ENCODE measurements around the gene GGCX.
"Not testable (repeated sequence)": the region's sequence is repeated elsewhere in the genome, so short reads cannot be mapped to it uniquely, and the experiment has no call there.

Gene GGCX

DNA sequence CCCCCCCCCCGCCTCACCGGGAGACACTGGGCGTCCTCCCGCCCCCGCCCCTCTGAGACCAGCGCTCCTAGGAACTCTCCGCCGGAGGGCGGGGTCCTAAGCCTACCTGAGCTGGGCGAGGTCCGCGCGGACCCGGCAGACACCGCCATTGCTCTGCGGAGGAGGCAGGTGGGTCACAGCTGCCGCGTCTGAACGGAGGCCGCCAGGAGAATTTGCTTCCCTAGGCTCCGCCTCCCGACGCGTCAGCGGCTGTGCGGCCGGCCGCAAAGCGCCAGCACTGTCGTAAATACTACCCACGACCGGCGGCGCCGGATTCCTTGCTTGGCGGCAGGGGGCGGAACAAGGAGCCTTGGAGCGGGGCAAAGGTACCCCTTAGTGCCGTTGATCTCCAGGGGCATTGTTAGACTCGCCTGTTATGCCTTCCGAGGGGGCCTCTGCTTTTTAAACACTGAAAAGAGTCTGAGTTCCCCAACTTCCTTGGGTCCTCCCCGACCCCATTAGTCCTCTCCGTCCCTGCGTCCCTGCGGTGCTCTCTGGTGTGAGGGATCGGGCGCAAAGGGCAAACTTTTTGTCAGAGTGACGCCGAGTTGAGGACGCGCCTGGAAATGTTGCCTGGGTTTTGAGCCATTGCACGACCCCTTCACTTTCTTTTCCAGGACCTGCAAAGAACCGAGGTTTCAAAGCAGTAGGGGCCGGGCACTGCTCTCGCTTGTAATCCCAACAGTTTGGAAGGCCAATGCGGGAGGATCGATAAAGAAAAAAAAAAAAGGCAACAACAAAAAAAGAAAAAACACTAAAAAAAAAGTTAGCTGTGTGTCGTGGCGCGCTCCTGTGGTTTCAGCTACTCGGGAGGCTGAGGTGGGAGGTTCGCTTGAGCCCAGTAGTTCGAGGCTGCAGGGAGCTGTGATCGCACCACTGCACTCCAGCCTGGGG lies at the start of gene GGCX:
Gene GGCX (minus strand): TSS at position 214 of the 933 bp plus-strand sequence. CDS start 65 bp downstream, at position 149.
- peak; percentile 97 for DNase-seq

DNA sequence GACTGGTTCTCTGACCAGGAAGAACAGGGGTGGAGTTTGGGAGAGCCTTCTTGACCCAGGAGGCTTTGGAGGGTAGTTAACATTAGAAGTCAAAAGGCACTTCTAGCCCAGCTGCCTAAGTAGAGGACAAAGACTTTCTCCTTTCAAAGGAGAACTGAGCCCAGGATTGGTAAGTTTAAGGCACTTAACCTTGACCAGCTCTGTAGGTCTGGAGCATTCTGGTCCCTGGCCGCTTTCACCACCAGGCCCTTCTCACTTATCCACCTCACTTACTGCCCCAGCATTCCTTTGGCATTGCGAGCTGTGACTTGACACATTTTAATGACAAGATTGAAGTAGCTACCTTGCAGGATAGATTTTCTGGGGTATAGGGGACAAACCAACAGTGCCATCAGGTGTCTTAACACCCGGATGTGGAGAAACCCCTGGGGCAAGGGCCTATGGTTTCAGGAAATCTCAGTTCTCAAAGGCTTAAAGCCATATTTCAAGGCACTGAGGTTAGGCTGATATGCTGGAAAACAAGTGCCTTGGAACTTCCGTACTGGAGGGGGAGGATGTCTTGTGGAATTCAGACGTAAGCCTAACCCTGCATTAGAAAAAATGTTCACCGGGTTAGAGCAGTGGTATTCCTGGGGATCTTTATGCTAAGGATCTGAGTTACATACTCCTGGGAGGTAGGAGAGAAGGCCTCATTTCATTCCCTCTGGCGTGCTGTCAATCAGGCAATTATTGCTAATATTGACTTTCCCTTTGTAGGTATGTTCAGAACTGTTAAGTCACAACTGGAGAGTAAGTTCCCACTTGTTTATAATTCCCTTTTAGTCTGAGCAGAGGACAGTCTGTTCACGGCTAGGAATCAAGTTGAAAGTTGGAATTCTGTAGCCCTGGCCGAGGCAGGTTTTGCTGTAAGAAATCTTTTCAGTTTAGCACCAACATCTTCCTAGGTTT lies 46.2 kb upstream of the GGCX start:
- DNase-seq, result no peak

- DNase-seq, result no peak
These were observed 44.8 kb upstream of the GGCX start for GRCh38 chr2:85606116-85606455.

DNA sequence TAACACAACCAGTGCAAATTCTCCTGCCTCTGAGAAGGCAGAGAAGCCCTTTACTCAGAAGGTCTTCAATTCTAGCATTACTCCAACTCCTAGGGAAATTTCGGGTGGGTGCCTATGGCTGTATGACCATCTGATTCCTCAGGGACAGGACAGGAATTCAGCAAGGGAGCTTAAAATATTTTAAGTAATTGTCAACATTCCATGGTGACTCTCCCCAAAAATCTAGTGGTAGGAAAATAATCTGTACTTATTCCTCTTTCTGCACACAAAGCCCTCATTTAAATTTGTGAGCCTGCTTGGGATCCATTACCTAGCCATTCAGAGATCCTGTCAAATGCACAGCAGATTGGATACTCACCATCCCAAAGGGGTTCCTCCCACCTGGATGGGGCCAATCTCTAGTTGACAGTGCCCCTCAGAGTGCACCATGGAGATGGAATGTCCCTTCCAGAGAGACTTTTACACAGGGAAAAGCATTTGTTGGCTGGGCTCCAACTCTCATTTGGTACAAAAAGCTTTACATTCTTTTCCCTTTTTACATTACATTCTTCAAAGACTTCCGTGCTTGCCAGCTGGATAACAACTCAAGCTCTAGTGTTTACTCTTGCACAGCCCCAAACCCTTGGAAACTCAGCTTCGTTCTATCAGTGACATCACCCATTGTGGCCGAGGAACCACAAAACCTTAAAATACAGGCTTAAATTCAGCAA lies 44.3 kb upstream of the GGCX start:
- DNase-seq, result no peak

DNA sequence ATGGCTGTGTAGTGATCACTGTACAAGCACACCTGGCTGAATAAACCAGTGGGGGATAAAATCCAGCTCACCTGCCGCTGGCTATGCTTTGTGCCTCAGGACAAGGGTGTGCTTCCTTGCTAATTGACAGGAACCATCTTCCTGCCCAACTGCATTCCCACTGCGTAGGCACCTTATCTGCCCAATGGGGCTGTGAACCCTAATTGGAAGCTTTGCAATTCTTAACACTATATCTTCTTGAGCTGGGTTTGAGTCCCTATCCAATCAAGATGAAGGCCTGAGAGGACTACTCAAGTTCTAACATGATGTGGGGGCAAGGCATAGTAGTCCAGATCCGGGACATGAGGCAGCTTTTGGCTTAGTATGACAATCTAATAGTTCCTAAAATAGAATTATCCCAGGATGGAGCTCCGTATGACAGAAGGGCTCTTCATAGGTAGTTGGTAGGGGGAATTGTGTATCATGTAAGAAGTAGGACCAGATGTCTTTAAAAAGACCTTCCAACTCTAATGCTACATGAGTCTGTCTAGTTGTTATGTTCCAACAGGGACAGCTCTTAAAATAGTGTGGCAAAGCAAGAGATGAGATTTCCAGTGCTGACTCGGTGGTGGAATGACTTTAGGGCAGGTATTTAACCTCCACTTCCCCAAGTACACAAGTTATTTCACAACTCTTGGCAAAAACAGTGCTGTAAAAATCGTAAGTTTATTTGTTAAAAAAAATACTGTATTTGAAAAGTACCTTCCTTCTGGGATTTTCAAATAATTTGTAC lies 43.5 kb upstream of the GGCX start:
- DNase-seq, result no peak

DNA sequence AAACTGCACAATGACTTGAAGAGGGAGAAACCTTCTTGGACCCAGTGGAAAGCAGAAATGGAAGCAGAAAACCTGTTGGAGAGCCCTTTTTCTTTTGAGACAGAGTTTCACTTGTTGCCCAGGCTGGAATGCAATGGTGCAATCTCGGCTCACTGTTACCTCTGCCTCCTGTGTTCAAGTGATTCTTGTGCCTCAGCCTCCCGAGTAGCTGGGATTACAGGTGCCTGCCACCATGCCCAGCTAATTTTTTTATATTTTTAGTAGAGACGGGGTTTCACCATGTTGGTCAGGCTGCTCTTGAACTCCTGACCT lies 42.8 kb upstream of the GGCX start:
- not testable (repeated sequence) for DNase-seq

GRCh38 chr2:85602476-85603234 lies 41.4 kb upstream of the GGCX start, which contains the start of gene TMEM150A:
Gene TMEM150A, minus strand, starts transcription at chr2:85602698. Its CDS starts 750 bp downstream, at chr2:85601948.
- DNase-seq, result peak; percentile 97

DNA sequence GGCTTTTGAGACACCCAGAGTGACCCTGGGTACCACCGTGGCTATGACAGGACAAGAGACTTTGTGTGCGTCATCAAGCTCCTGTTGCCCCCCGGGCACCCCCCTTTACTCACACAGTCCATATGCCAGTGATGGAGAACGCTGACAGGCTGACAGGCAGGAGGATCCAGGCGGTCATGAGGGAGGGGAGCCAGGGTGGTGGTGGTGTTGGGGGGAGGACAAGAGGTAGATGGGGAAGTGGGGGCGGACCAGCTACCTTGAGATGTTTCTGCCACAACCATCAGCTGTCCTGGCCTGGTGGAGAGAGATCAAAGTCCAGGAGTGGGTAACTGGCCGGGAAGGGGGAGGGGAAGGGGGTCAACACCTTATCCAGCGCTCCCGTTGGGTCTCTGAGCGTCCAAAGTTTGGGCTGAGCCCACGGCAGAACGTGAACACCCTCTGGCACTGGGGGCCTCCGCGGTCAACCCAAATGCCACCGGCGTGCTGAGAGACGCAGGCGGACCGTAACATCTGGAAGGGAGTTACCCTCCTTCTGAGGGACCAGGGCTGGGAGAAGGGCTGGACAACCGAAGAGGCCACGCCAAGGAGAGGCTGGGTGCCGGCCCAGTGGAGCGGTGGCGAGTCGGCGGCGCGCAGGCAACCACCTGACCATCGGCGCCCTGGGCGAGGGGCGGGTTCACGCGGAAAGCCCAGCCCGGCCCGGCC lies 40.6 kb upstream of the GGCX start:
- no peak for DNase-seq

- no peak for DNase-seq
These were observed 39.9 kb upstream of the GGCX start for GRCh38 chr2:85600951-85601770.

DNA sequence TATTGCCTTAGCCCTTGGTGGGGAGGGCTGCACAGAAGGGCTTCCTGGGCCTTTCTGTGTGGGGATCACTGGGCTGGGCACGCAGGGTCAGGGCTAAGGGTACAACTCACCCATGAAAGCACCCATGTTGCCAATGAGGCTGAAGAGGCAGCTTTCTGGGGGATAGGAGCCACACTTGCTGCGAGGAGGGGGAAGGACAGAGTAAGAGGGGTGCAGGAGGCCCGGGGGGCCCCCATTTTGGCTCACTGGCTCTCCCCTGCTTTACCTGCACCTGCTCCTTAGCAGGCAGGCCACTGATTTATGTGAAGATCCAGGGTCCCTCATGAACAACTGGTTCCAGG lies 38.9 kb upstream of the GGCX start:
- no peak for DNase-seq

GRCh38 chr2:85599468-85600234 lies 38.4 kb upstream of the GGCX start:
- DNase-seq, result no peak

- DNase-seq, result no peak
These were observed 37.5 kb upstream of the GGCX start for GRCh38 chr2:85598594-85599340.

- no peak for DNase-seq
These were observed 35.9 kb upstream of the GGCX start for GRCh38 chr2:85597241-85597640.

GRCh38 chr2:85596486-85597143 lies 35.3 kb upstream of the GGCX start:
- DNase-seq, result no peak

GRCh38 chr2:85596026-85596333 lies 34.7 kb upstream of the GGCX start:
- no peak for DNase-seq

DNA sequence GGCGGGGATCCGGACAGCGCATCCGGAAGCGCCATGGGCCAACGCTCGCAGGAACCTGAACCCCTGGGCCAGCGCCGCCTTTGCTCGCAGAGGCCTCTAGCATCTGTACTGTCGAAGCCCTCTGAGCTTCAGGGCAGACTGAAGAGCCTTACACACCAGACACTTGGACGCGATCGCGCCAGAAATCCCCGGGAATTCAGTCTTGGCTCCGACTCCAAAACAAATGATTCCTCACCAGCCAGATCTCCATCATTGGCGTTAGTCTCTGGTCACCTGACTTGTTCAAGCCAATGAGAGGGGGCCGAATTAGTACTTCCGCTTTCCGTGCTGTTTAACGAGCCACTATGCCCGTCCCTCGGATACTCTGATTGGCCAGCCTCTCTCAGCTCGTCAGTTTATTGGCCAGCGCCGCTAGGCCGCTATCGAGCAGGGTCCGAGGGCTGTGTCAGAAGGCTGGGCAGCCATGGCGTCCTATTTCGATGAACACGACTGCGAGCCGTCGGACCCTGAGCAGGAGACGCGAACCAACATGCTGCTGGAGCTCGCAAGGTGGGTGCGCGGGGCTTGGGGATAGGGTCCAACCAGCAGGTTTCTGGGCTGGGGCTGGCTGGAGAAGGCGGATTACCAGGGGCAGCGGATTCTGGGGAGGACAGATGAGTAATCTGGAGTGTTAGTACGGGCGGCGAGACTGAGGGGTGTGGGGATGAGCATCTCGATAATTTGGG lies 34.2 kb upstream of the GGCX start, which contains the start of gene RNF181:
Gene RNF181 (plus strand): TSS at position 445 of the 725 bp plus-strand sequence. CDS start 19 bp downstream, at position 464.
- peak; percentile 91 for DNase-seq

DNA sequence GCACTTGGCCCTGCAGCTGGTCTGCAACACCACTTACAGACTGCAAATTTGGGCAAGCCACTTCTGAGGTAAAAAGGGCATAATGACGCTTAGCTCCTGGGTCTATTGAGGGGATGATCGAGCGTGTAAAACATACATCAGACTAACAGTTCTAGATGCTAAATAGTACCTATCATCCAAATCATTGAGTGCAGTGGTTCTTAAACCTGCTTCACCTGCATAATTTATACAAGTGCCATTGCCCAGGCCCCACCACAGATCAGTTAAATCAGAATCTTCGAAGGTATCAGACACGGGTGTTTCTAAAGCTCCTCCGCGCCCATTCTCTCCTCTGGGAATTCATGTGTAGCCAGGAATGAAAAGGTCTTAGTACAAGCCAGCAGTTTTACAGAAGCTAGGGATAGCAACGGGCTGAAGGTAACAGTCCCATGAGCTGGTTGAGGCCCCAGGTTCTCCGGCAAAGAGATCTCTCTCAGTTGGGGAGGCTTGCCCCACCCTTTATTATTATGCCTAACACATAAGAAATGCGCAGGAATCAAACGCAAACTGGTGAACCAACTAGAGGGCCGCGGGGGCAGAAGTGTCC lies 33.5 kb upstream of the GGCX start:
- DNase-seq, result no peak

Measured in activated CD8-positive, alpha-beta memory T cell treated with anti-CD3 and anti-CD28 coated beads for 24 hours (primary cell).